ENCODE measurements around the gene AKAP8L.

Gene AKAP8L

DNA sequence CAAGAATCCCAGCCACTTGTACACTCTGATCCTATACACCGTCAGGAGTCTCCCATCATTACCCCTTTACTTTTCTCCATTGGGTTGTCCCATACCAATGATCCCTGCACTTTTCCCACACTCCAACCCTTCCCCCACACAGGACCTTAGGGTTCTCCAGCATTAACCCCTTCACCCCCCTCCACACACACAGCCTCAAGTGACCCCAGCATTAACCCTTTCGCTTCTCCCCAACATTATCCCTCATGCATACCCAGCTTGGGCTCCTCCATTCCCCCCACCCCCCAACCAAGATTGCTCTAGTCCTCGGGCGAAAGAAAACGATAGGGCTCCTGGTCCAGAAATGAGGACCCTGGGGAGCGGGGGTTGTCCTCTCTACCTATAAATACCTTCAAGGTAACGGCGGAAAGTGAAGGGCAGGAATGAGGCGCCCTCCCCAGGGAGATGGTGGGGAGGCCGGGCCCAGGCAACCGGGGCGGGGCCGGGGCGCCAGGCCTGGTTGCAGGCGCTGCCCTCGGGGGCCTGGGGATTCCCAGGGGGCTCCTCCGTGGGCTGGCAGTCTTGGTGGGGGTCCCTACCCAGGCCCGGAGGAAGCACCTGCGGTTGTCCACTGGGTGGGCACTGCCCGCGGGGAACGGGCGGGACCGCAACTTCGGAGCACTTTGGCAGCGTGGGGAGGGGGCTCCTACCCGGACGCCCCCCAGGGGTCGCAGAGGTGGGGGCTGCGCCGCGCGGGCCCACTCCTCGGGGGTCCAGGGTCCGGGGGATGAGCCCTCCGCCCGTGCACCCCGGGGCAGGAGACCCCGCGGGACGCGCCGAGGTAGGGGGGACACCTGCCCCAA lies 30.2 kb upstream of the AKAP8L start:
- no peak for DNase-seq

- no peak for DNase-seq
Measured at GRCh38 chr19:15448044-15448777, 29.4 kb upstream of the AKAP8L start.

- DNase-seq, result no peak
Measured at GRCh38 chr19:15447057-15447456, 28.3 kb upstream of the AKAP8L start.

GRCh38 chr19:15445807-15446376 lies 27.1 kb upstream of the AKAP8L start:
- no peak for DNase-seq

DNA sequence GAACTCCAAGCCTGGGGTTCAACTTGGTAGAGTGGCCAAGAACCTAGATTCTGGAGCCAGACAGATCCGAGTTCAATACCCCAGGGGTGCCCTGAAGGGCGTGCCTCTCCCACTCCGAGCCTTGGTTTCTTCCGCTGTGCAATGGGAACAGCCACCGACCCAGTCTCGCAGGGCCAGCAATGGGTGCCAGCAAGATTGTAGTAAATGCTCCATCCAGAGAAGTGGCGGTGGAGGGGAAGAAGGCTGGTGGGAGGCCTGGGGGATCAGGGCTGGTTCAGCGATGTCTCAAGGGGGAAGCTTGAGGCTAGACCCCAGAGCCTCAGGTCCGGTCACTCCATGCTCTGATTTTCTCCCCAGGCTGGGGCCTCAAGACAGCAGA lies 26.4 kb upstream of the AKAP8L start:
- no peak for DNase-seq

GRCh38 chr19:15444505-15445226 lies 25.9 kb upstream of the AKAP8L start:
- DNase-seq, result no peak

- no peak for DNase-seq
Measured at GRCh38 chr19:15443838-15444237, 25.1 kb upstream of the AKAP8L start.

DNA sequence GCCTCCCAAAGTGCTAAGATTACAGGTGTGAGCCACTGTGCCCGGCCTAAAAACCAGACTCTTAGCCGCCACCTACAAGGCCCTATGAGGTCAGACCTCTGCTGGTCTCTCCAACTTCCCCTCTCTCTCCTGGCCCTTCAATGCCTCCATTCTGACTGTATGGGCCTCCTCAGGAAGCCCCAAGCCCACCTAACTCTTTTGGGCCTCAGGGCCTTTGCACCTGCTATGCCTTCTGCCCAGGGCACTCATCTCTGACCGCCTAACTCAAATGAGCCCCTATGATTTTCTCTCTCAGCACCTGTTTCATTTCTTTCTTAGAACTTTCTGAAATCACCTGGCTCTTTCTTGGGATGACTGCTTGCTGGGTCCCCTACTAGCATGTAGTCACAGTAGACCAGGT lies 24.5 kb upstream of the AKAP8L start:
- no peak for DNase-seq

- DNase-seq, result no peak
Measured at GRCh38 chr19:15442142-15442920, 23.5 kb upstream of the AKAP8L start.

GRCh38 chr19:15441317-15441716 lies 22.5 kb upstream of the AKAP8L start:
- DNase-seq, result no peak

DNA sequence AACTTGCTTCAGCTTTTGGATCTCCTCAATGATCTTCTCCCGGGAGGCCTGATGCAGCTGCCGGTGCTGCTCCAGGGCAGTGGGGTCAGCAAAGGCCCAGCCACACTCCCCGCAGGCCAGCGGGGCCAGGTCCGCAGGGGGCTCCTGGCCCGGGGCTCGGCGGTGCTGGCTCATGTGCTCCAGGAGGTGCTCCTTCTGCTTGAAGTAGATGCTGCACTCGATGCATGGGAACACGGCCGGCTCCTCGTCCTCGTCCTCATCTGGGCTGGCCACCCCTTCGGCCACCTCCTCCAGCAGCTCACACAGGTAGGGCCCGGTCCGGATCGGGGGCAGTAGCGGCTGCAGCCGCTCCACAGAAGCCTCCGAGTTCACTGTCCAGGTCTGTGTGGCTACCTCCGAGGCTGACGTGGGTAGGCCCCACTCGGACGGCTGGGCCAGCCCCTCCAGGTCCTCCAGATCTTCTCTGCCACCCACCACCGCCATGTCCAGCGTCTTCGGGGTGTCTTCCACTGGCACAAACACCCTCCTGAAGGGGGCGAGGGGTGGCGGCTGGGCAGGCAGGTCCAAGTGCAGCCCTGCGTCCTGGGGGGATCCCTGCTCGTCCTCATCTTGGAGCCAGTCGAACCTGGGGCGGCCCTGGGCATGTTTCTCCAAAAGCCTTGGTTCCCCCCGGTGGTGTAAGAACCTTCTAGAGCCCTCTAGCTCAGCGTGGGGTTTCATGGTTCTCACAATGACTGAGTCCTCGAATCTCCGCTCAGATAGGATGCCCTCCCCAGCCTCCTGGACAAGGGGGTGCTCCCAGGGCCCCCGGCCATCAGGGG lies 21.2 kb upstream of the AKAP8L start:
- DNase-seq, result no peak

GRCh38 chr19:15439078-15439799 lies 20.5 kb upstream of the AKAP8L start:
- DNase-seq, result no peak

DNA sequence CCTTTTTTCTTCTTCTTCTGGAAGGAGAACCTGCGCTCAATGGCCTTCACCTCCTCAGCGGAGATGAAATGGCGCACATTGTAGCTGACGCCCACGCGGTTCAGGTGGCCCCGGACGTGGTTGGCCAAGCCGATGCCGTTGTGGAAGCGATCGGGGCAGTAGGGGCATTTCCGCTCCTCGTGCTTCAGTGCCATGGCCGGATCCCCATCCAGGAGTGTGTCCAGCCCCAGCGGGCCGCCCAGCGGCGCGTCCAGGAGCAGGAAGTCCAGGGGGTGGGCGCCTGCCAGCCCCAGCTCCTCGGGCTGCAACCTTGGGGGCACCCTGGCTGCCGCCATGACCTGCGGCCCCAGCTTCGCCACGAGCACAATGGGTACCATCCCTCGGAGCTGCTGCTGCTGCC lies 19.8 kb upstream of the AKAP8L start:
- no peak for DNase-seq

DNA sequence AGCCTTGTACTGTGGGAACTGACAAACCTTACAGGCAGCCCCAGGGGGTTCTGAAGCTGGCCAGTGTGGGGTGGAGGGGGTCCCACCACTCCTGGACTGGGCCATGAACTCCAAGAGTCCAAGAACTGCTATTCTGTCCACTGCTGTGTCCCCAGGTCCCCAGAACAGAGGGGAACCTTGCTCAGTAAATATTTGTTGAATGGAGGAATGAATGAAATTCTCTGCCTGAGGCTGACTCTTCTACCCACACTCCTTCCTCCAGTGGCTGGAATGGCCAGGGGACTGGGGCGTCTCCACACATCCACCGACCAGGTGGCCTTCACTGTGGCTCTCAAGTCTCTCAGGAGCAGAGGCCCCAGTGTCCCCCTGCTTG lies 19.3 kb upstream of the AKAP8L start:
- DNase-seq, result no peak

DNA sequence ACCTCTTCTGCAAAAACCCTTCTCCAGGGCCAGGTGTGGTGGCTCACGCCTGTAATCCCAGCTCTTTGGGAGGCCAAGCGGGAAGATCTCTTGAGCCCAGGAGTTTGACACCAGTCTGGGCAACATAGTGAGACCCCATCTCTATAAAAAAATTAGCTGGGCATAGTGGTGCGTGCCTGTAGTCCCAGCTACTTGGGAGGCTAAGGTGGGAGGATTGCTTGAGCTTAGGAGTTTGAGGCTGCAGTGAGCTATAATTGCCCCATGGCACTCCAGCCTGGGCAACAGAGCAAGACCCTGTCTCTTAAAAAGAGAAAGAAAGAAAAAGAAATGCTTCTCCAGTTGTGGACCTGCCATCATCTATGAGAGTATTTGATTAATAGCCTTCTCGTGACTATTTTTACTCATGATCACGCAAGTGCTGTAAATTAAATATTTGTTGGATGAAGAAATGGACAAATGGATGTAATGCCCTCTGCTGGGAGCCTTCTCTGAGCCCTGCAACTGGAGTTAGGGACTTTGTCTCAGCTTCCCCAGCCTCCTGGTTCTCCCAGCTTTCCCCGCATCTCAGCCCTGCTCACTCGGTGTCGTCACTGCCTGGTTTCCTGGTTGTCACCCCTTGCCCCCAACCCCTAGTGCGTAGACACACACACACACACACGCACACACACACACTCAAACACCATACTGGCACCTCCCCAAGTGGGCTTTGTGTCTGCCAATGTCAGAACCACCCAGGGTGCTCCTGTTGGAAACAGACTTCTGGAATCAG lies 18.8 kb upstream of the AKAP8L start:
- DNase-seq, result no peak

DNA sequence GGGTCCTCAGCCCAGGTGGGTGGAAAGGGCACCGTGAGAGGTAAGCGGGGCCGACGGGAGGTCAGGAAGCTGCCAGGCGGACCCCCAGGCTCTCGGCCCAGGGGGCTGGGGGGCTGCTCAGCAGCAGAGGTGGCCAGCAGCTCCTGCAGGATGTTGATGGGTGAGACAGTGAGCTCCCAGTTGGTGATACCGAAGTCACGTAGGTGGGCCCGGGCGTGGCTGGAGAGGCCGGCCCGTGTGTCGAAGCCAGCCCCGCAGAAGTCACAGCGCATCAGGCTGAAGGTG lies 18.0 kb upstream of the AKAP8L start:
- no peak for DNase-seq

DNA sequence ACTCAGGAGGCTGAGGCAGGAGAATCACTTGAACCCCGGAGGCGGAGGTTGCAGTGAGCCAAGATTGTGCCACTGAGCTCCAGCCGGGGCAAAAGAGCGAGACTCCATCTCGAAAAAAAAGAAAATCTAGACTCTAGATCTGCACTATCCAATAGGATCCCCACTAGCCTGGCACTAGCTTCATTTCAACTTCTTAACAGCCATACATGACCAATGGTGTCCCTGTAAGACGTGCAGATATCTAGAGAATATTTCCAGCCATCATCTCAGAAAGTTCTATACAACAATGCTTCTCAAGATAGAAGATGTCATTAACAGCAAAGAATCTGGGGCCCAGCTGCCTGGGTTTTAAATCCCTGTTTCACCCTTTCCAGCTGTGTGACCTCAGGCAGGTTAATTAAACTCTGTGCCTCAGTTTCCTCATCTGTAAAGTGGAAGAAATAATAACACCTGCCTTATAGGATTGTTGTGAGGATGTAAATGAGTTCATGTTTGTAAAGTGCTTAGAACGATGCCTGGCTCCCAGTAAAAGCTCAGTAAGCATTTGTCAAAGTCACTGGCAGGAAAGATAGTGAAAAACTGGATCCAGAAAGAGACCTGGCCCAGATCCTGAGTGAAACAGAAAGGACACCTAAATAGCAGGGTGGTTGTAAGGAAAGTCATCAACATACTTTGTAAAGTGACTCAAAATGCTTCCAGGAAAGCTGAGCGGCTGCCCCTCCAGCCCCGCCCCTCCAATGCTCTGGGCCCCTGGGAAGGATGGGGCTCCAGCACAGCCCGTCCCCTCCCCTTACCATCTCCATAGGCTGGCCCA lies 17.4 kb upstream of the AKAP8L start:
- no peak for DNase-seq

DNA sequence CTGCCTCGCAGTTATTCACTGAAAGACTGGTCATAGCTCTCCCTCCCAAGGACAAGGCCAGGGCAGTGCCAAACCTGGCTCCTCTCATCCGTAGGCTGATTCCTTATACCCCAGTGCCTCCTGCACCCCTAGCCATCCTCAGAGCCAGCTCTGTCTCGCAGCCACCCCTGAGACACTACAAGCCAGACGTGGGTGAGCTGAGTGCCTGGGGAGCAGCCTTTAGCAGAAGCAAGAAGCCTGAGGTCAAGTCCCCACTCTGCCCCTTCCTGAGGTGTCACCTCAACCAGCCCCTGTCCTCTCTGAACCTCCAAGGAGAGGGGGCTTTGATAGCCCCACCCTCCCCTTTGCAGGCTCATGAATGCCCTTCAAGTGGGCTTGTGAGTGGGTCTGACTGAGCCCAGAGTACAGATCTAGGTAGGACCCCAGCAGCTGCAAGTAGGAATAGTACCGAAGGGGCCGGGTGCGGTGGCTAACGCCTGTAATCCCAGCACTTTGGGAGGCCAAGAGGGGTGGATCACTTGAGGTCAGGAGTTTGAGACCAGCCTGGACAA lies 14.8 kb upstream of the AKAP8L start:
- no peak for DNase-seq
